ENCODE measurements around the gene ARL13B. TPM values are rescaled to one million over a fixed set of nuclear protein-coding genes. Genes with fewer than 3 reads are reported as not detected.

ARL13B gene
- total RNA-seq, 2 donors from 2014 or later, result 17.2 to 23.9 TPM

DNA sequence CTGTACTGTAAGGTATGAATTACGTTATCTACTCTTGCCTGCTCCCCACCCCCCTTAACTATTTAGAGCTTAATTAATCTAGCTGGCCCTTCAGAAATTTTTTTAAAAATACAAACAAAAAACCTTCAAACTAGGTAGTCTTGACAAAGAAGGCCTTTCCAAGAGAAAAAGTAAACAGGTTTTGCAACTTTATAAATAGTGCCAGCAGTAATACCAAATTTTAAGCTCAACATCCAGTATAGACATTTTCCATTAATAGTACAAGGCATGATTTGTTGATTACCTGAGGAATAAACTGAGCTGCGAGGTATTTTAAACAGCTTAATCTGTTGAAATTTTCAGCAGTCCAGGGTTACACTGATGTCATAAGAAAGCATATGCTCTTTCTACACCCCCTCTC is 28.3 kb downstream of the ARL13B start:
- Mint-ChIP-seq H3K27me3 (ENCODE audit: insufficient read depth) (no peaks in the 10 kb centered on the region), H3K4me1 (no peaks in the 10 kb centered on the region), H3K36me3 (ENCODE audit: low read depth) (peaks cover 14% of the 10 kb centered on the region), H3K27ac (no peak overlapping the region), H3K9me3 (no peaks in the 10 kb centered on the region), H3K4me3 (no peak overlapping the region)
- peaks cover 11% of the 10 kb centered on the region for H3K36me3 ChIP-seq (ENCODE audit: control insufficient read depth, insufficient read depth, low read length)
- DNase-seq, result no peak
- no peak overlapping the region for H3K9ac ChIP-seq (ENCODE audit: extremely low read depth, low read length, poor library complexity, severe bottlenecking)
- 86 to 92% methylated on average over 1 to 2 of the region's 2 CpGs for whole genome bisulfite sequencing, 2 experiments (ENCODE audit: insufficient coverage in 1 of 2, insufficient read length in 1 of 2)
- no peak overlapping the region for H3K4me3 ChIP-seq (ENCODE audit: low read length)
- no peaks in the 10 kb centered on the region for H3K4me1 ChIP-seq (ENCODE audit: control insufficient read depth, insufficient read depth, low read length)
- no peaks in the 10 kb centered on the region for H3K27me3 ChIP-seq (ENCODE audit: control insufficient read depth, insufficient read depth, low read length, poor library complexity, severe bottlenecking)
- no peak for TF ChIP-seq CTCF (conservative IDR thresholded peaks at IDR 0.05)
- no peak overlapping the region for H3K27ac ChIP-seq (ENCODE audit: low read depth, low read length)
- H3K9me3 ChIP-seq (ENCODE audit: control insufficient read depth, low read length), result peaks cover 10% of the 10 kb centered on the region

GRCh38 chr3:94009608-94010007 is 29.7 kb downstream of the ARL13B start:
- 92 to 100% methylated on average over 1 to 2 of the region's 2 CpGs for WGBS, 2 experiments (ENCODE audit: insufficient coverage in 1 of 2, insufficient read length in 1 of 2)
- no peak for DNase-seq
- no peaks in the 10 kb centered on the region for H3K27me3 Mint-ChIP-seq (ENCODE audit: insufficient read depth)
- peaks cover 15% of the 10 kb centered on the region for H3K36me3 Mint-ChIP-seq (ENCODE audit: low read depth)
- Histone ChIP-seq H3K9ac (ENCODE audit: extremely low read depth, low read length, poor library complexity, severe bottlenecking) (no peak overlapping the region), H3K4me3 (ENCODE audit: low read length) (no peak overlapping the region), H3K27me3 (ENCODE audit: control insufficient read depth, insufficient read depth, low read length, poor library complexity, severe bottlenecking) (no peaks in the 10 kb centered on the region), H3K4me1 (ENCODE audit: control insufficient read depth, insufficient read depth, low read length) (no peaks in the 10 kb centered on the region), H3K27ac (ENCODE audit: low read depth, low read length) (no peak overlapping the region), H3K9me3 (ENCODE audit: control insufficient read depth, low read length) (peaks cover 10% of the 10 kb centered on the region), H3K36me3 (ENCODE audit: control insufficient read depth, insufficient read depth, low read length) (peaks cover 11% of the 10 kb centered on the region)
- H3K9me3 Mint-ChIP-seq, result no peaks in the 10 kb centered on the region
- H3K4me3 Mint-ChIP-seq, result no peak overlapping the region
- no peak overlapping the region for H3K27ac Mint-ChIP-seq
- H3K4me1 Mint-ChIP-seq, result no peaks in the 10 kb centered on the region
- TF ChIP-seq CTCF (conservative IDR thresholded peaks at IDR 0.05), result no peak

DNA sequence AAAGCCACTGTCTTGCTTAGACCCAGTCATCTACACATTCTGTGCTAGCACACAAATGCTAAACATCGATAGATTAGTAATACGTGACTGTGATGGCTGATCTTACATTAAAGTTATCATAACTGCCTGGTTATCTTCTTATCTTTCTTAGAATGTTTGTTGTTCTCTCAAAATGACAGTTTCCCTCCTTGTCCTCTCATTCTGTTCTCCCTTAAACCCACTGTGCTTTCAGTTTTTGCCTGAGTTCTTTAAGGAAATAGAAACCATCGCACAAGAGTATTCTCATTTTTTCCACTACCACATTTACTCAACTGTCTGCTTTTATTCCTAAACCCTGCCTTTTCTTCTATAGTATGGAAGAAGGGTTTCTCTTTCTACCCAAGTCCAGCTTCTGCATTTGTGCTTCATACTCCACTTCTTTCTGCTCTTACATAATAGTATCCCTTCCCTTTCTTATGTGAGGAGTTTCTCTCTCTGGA is 31.3 kb downstream of the ARL13B start:
- no peaks in the 10 kb centered on the region for H3K9me3 Mint-ChIP-seq
- 98 to 100% methylated on average over 2 to 3 of the region's 3 CpGs for WGBS, 2 experiments (ENCODE audit: insufficient coverage in 1 of 2, insufficient read length in 1 of 2)
- Histone ChIP-seq H3K4me3 (ENCODE audit: low read length) (no peak overlapping the region), H3K36me3 (ENCODE audit: control insufficient read depth, insufficient read depth, low read length) (peaks cover 8% of the 10 kb centered on the region), H3K4me1 (ENCODE audit: control insufficient read depth, insufficient read depth, low read length) (no peaks in the 10 kb centered on the region), H3K9ac (ENCODE audit: extremely low read depth, low read length, poor library complexity, severe bottlenecking) (no peak overlapping the region), H3K27ac (ENCODE audit: low read depth, low read length) (no peak overlapping the region), H3K9me3 (ENCODE audit: control insufficient read depth, low read length) (peaks cover 10% of the 10 kb centered on the region), H3K27me3 (ENCODE audit: control insufficient read depth, insufficient read depth, low read length, poor library complexity, severe bottlenecking) (no peaks in the 10 kb centered on the region)
- no peak overlapping the region for H3K4me3 Mint-ChIP-seq
- H3K27ac Mint-ChIP-seq, result no peak overlapping the region
- no peaks in the 10 kb centered on the region for H3K4me1 Mint-ChIP-seq
- no peak for TF ChIP-seq CTCF (conservative IDR thresholded peaks at IDR 0.05)
- H3K36me3 Mint-ChIP-seq (ENCODE audit: low read depth), result peaks cover 20% of the 10 kb centered on the region
- DNase-seq, result no peak
- no peaks in the 10 kb centered on the region for H3K27me3 Mint-ChIP-seq (ENCODE audit: insufficient read depth)

All from endodermal cell (in vitro differentiated cells).